SKM-1 (cell line): ENCODE data around the gene BLTP3B.
"Not testable (repeated sequence)": the region's sequence is repeated elsewhere in the genome, so short reads cannot be mapped to it uniquely, and the experiment has no call there.

ENCODE experiments used
- DNase-seq: peaks from one replicate; lab custom pipeline; 2025; ENCODE audit not compliant: unreplicated experiment; lab: John Stamatoyannopoulos, UW

The BLTP3B gene, protein sequence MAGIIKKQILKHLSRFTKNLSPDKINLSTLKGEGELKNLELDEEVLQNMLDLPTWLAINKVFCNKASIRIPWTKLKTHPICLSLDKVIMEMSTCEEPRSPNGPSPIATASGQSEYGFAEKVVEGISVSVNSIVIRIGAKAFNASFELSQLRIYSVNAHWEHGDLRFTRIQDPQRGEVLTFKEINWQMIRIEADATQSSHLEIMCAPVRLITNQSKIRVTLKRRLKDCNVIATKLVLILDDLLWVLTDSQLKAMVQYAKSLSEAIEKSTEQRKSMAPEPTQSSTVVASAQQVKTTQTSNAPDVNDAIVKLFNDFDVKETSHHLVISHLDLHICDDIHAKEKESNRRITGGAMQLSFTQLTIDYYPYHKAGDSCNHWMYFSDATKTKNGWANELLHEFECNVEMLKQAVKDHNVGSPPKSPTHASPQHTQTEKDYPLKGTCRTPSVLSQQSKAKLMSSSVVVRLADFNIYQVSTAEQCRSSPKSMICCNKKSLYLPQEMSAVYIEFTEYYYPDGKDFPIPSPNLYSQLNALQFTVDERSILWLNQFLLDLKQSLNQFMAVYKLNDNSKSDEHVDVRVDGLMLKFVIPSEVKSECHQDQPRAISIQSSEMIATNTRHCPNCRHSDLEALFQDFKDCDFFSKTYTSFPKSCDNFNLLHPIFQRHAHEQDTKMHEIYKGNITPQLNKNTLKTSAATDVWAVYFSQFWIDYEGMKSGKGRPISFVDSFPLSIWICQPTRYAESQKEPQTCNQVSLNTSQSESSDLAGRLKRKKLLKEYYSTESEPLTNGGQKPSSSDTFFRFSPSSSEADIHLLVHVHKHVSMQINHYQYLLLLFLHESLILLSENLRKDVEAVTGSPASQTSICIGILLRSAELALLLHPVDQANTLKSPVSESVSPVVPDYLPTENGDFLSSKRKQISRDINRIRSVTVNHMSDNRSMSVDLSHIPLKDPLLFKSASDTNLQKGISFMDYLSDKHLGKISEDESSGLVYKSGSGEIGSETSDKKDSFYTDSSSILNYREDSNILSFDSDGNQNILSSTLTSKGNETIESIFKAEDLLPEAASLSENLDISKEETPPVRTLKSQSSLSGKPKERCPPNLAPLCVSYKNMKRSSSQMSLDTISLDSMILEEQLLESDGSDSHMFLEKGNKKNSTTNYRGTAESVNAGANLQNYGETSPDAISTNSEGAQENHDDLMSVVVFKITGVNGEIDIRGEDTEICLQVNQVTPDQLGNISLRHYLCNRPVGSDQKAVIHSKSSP (N-terminal part only)

DNA sequence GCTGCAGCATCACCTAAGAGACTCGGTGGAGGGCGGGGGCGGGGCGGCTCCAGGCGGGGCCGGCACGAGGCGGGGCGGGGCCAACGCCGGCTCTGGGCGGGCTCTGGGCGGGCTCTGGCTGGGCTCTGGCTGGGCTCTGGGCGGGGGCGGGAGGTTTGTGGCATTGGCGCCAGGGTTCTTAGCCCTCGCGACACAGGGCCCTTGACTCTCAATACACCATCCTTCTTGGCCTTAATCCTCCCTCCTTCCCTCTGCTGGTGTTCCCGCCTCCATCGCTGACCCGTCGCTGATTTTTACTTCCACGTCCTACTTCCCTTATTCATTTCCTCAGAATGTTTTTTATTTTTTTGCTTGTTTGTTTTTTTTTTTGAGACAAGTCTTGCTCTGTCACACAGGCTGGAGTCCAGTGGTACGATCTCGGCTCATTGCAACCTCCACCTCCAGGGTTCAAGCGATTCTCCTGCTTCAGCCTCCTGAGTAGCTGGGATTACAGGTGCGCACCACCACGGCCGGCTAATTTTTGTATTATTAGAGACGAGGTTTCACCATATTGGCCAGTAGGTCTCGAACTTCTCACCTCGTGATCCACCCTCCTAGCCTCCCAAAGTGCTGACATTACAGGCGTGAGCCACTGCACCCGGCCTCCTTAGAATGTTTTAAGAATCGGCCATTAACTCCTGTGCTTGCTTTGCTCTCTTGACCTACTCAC lies at the start of gene BLTP3B:
Gene BLTP3B, minus strand, starts transcription at position 24 of the 709 bp plus-strand sequence. CDS start 239 bp downstream, outside the sequence.
- peak; percentile 5 for DNase-seq

GRCh38 chr12:100189636-100190394 lies 47.1 kb upstream of the BLTP3B start:
- DNase-seq = no peak

DNA sequence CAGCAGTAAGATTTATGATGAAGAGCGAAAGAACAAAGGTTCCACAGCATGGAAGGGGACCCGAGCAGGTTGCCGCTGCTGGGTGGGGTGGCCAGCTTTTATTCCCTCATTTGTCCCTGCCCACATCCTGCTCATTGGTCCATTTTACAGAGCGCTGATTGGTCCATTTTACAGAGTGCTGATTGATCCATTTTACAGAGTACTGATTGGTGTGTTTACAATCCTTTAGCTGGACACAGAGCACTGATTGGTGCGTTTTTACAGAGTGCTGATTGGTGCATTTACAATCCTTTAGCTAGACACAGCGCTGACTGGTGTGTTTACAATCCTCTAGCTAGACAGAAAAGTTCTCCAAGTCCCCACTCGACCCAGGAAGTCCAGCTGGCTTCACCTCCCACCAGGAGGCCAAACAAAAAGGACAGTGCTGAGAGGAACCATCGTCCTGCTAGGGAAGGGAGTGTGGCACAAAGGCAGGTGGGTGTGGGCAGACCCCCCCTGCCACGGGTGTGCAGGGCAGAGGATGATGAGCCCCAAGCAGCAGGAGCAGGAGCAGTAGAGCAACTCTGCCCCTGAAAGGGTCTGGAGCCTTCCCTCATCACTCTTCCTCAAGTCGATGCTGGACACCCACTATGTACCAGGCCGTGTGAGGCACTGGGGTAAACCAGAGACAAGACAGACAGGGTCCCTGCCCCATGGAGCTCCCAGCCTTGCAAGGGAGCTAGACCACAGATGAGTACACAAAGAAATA lies 46.4 kb upstream of the BLTP3B start:
- DNase-seq = not testable (repeated sequence)

DNA sequence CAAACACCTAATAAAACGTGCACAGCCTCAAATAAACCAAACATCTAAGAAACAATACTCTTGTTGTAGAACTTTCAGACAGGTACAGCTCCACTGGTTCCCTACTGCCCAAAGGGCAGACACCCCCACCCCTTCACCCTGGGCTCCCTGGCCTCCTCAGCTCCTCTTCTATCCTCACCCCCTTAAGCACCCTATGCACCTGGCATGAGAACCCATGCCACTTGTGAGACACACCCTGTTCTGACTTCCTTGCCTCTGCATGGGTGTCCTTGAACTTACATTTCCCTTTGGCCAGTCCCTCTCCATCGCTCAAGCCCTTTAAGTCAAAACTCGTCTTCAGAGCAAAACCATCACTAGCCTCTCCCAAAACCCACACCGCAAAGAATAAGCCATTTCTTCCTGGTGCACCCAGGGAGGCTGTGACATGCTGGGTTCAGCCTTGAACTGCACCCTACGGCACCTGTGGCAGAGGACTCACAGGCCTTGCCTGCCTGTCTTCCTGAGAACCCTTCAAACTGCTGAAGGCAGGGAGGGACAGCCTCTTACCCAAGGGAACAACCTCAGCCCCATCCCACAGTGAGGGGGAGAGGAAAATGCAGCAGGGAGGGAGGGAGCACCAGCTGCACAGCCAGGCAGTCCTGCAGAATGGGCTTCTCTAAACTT lies 45.3 kb upstream of the BLTP3B start:
- DNase-seq = no peak

DNA sequence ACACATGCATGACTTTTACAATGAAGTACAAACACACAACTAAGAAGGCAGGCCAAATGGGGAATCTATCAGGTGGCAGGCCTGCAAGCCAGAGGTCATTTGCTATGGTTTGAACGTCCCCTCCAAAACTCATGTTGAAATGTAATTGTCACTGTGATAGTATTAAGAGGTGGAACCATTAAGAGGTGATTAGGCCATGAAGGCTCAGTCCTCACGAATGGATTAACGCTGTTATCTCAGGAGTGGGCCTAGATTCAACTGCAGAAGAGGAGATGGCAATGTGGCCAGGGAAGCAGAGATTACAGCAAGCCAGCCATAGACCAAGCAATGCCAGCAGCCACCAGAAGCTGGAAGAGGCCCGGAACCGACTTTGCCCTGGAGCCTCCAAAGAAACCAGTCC lies 44.4 kb upstream of the BLTP3B start:
- DNase-seq = no peak

GRCh38 chr12:100186071-100186470 lies 43.4 kb upstream of the BLTP3B start:
- DNase-seq = no peak

- DNase-seq = no peak
Observed at GRCh38 chr12:100185361-100185894, 42.8 kb upstream of the BLTP3B start.

DNA sequence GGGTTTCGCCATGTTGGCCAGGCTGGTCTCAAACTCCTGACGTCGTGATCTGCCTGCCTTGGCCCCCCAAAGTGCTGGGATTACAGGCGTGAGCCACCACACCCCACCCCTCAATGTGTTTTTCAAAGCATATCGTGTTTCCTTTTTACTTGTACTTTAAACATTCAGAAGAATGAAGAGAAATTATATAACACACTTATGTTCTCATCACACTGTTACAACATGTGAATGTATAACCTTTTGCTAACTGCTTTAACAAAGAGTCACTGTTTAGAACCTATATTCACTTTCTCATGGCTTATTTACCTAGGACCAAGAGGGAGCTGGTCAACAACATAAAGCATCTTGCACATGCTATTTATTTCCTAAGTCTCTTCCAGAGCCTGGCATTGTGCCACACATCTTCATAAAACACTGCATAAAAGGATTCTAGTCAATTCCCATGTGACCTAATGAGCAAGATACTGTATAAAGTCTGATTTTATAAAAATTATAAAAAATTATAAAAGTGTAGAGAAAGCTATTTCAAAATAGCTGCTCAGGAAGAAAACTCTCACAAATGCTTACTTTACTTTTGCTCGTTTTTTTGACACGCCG lies 42.0 kb upstream of the BLTP3B start:
- DNase-seq = no peak

DNA sequence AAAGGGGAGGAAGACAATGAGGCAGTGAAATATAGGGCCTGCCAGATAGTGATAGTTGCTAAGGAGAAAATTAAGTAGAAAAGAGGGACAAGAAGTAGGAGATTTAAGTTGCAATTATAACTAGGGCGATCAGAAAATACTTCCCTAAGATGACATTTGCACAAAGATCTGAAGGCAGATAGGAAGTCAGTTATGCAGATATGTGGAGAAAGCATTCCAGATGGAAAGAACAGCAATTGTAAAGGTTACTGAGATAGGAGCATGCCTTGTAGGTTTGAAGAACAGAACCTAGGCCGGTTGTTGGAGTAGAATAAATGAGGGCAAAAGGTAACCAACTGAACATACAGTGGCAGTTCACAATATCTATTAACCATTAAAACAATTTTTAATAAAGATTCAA lies 36.6 kb upstream of the BLTP3B start:
- no peak for DNase-seq

DNA sequence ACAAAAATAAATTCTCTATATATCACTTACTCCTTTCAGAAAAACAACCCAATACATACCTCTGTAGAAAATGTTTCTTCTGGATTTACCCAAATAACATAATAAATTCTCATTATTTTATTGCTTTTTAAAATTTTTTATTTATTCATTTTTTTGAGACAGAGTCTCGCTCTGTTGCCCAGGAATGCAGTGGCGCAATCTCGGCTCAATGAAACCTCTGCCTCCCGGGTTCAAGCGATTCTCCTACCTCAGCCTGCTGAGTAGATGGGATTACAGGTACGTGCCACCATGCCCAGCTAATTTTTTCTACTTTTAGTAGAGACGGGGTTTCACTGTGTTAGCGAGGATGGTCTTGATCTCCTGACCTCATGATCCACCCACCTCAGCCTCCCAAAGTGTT lies 33.8 kb upstream of the BLTP3B start:
- DNase-seq = not testable (repeated sequence)

GRCh38 chr12:100174495-100174894 lies 31.8 kb upstream of the BLTP3B start:
- no peak for DNase-seq

- DNase-seq = no peak
Observed at GRCh38 chr12:100173111-100173510, 30.4 kb upstream of the BLTP3B start.

DNA sequence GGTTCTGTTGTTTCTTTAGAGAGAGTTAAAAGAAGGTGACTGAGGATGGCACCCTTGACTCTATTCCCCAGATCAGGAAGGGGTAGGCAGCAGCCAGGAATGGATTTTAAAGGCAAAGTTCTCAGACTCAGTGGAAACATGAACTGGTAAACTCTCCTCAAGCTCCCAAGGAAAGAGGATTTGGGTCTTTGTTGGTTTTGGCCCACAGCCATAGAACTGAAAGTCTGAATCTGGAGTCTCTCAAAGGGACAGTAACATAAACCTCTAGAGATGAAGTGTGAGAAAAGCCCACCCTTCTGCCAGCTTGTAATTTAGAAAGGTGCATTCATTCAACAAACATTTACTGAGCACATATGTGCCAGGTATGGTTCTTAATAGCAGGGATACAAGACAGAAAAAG lies 28.6 kb upstream of the BLTP3B start:
- DNase-seq = no peak

GRCh38 chr12:100170313-100170858 lies 27.7 kb upstream of the BLTP3B start:
- DNase-seq = no peak

GRCh38 chr12:100169345-100169744 lies 26.7 kb upstream of the BLTP3B start:
- no peak for DNase-seq

GRCh38 chr12:100168562-100168961 lies 25.9 kb upstream of the BLTP3B start:
- no peak for DNase-seq

DNA sequence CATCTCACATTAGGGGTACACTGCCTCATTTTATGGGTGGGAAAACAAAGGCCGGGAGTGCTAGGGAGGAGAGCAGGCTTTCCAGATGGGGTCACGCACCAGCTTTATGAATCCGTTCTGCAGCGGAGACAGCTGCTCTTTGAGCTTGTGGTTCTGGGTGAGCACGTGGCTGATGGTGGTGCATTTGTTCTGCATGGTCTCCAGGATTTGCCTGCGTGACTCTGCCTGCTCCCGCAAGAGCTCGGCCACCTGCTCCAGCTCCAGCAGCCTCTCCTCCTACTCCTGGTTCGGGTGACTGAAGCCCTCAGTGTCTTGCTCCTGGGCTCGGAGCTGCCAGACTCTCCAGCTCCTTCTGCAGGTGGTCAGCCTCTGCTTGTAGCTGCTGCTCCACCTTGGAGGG lies 23.6 kb upstream of the BLTP3B start:
- DNase-seq = no peak

- DNase-seq = no peak
Observed at GRCh38 chr12:100165356-100165755, 22.7 kb upstream of the BLTP3B start.
